Effector memory CD4-positive, alpha-beta T cell (primary cell): Measurements from ENCODE around the gene NOX4.

ENCODE experiments used
- DNase-seq, 3 donors: peaks; one replicate each; pipeline ENCODE4 v3.0.0-alpha.2; 2020
- H3K27ac ChIP-seq: 2 replicates; pipeline ENCODE4 v1.7.0; 2013; ENCODE audit warnings: mild to moderate bottlenecking, low read length, moderate library complexity; ENCODE audit not compliant: insufficient read depth, poor library complexity, severe bottlenecking
- H3K27me3 ChIP-seq: replicated peaks from 2 replicates; pipeline ENCODE4 v1.7.0; 2013; ENCODE audit warnings: mild to moderate bottlenecking, low read length; ENCODE audit not compliant: insufficient read depth, control insufficient read depth, poor library complexity, severe bottlenecking
- H3K36me3 ChIP-seq: 2 replicates; pipeline ENCODE4 v1.7.0; 2013; ENCODE audit warnings: mild to moderate bottlenecking, low read length, moderate library complexity; ENCODE audit not compliant: control insufficient read depth, insufficient read depth
- H3K4me1 ChIP-seq: 2 replicates; pipeline ENCODE4 v1.7.0; 2013; ENCODE audit warnings: low read length, mild to moderate bottlenecking; ENCODE audit not compliant: control insufficient read depth, insufficient read depth, poor library complexity, severe bottlenecking
- H3K4me3 ChIP-seq: 2 replicates; pipeline ENCODE4 v1.7.0; 2013; ENCODE audit warnings: low read length, low read depth, mild to moderate bottlenecking; ENCODE audit not compliant: insufficient read depth, poor library complexity, severe bottlenecking
- H3K9me3 ChIP-seq: 2 replicates; pipeline ENCODE4 v1.7.0; 2013; ENCODE audit warnings: mild to moderate bottlenecking, low read length, moderate library complexity; ENCODE audit not compliant: control insufficient read depth

NOX4 gene

DNA sequence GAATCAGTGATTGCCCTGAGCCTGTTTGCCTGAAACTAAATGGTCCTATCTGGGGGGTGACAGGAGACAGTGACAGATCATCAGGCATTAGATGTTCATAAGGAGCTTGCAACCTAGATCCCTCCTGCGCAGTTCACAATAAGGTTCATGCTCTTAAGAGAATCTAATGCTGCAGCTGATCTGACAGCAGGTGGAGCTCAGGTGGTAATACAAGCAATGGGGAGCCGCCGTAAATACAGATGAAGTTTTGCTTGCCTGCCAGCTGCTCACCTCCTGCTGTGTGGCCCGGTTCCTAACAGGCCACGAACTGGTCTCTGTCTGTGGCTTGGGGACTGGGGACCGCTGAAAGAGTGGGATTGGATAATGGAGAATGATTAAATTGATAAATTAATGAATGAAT, 14.0 kb downstream of the NOX4 start:
- H3K27ac ChIP-seq: no peak overlapping the region
- H3K9me3 ChIP-seq: no peaks in the 10 kb centered on the region
- DNase-seq: no peak

DNA sequence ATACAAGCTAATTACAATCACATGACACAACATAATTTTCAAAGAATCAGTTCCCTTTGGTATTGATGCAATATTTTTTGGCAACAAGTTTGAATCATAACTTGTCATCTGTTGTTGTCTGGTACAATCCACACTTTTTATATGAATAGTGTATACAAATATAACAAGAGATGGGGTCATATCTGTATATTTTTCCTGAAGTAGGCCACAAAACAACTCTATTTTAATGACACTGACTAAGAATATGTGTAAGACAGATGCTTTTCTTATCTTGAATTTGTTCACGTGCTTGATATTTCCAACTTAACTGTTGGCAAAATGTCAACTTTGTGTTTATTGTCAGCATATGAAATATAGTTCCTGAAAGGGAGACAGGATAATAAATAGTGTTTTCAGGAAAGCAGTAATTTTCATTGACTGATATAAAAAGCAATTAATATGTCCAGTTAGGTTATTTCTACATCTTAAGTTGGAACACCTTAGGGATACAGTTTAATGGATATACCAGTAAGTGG, 27.9 kb downstream of the NOX4 start:
- H3K9me3 ChIP-seq: no peaks in the 10 kb centered on the region
- H3K36me3 ChIP-seq: no peaks in the 10 kb centered on the region
- H3K4me3 ChIP-seq: no peak overlapping the region
- H3K27me3 ChIP-seq: no peaks in the 10 kb centered on the region
- no peaks in the 10 kb centered on the region for H3K4me1 ChIP-seq
- H3K27ac ChIP-seq: no peak overlapping the region
- no peak for DNase-seq

More for the DNA sequence above, 14.0 kb downstream of the NOX4 start:
- Histone ChIP-seq H3K4me3 (no peak overlapping the region), H3K4me1 (no peaks in the 10 kb centered on the region), H3K27me3 (no peaks in the 10 kb centered on the region), H3K36me3 (no peaks in the 10 kb centered on the region)

DNA sequence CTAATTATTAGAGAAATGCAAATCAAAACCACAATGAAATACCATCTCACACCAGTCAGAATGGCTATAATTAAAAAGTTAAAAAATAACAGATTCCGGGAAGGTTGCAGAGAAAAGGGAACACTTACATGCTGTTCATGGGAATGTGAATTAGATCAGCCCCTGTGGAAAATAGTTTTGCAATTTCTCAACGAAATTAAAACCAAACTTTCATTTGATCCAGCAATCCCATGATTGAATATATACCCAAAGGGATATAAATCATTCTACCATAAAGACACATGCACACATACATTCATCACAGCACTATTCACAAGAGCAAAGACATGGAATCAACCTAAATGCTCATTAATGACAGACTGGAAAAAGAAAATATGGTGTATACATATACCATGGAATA, 32.5 kb downstream of the NOX4 start:
- Histone ChIP-seq H3K9me3 (no peaks in the 10 kb centered on the region), H3K27ac (no peak overlapping the region), H3K4me3 (no peak overlapping the region), H3K36me3 (no peaks in the 10 kb centered on the region), H3K27me3 (no peaks in the 10 kb centered on the region), H3K4me1 (no peaks in the 10 kb centered on the region)
- no peak for DNase-seq

DNA sequence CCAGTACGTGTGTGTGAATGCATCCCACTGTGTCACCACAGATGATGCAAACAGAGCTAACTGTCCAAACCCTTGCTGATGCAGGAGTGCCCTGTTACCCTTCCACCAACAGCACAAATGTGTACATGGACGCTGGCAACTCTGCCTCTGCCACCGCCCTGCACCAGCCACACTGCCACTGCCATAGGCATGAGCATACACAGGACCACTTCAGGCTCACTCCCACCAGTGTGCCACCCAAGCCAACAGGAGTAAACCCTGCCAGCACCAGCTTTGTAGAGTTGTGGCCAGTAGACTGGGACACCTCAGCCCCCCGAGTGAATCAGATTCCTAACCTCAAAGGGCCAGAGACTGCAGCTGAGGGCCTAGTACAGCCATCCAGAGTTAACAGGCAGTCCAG, 34.0 kb downstream of the NOX4 start:
- H3K36me3 ChIP-seq: no peaks in the 10 kb centered on the region
- no peak for DNase-seq
- no peaks in the 10 kb centered on the region for H3K9me3 ChIP-seq
- no peaks in the 10 kb centered on the region for H3K4me1 ChIP-seq
- H3K27ac ChIP-seq: no peak overlapping the region
- H3K4me3 ChIP-seq: no peak overlapping the region
- H3K27me3 ChIP-seq: no peaks in the 10 kb centered on the region

DNA sequence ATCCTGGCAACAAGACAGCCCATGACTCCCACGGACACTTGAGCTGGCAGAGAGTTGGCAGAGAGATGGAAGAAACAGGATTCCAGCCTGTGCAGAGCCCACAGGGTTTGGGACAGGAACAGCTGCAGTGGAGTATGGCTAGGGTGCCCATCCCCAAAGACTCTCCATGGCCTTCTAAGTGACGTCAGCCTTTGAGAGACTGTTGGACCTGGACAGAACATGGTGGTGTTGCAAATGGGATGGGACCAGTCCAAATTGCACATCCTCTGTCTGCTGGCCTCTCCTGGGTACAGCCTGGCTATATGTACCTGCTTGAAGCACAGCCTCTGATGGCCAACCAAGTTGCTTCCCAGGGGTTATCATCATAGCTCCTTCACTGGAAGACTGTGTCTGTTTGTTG, 34.5 kb downstream of the NOX4 start:
- H3K9me3 ChIP-seq: no peaks in the 10 kb centered on the region
- no peak overlapping the region for H3K4me3 ChIP-seq
- H3K4me1 ChIP-seq: no peaks in the 10 kb centered on the region
- no peak for DNase-seq
- no peaks in the 10 kb centered on the region for H3K36me3 ChIP-seq
- H3K27me3 ChIP-seq: no peaks in the 10 kb centered on the region
- no peak overlapping the region for H3K27ac ChIP-seq

DNA sequence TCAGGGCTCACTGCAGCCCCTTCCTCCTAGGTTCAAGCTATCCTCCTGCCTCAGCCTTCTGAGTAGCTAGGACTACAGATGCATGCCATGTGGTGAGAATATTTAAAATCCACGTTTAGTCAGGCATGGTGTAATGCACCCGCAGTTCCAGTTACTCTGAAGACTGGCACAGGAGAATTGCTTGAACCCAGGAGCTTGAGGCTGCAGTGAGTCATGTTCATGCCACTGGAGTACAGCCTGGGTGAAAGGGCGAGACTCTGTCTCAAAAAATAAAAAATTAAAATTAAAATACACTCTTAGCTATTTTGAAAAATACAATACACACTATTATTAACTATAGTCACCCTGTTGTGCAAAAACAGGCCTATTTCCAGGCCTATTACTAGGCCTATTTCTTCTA, 38.4 kb downstream of the NOX4 start:
- no peaks in the 10 kb centered on the region for H3K4me1 ChIP-seq
- H3K4me3 ChIP-seq: no peak overlapping the region
- H3K27me3 ChIP-seq: no peaks in the 10 kb centered on the region
- H3K36me3 ChIP-seq: no peaks in the 10 kb centered on the region
- DNase-seq: no peak
- no peaks in the 10 kb centered on the region for H3K9me3 ChIP-seq
- no peak overlapping the region for H3K27ac ChIP-seq

DNA sequence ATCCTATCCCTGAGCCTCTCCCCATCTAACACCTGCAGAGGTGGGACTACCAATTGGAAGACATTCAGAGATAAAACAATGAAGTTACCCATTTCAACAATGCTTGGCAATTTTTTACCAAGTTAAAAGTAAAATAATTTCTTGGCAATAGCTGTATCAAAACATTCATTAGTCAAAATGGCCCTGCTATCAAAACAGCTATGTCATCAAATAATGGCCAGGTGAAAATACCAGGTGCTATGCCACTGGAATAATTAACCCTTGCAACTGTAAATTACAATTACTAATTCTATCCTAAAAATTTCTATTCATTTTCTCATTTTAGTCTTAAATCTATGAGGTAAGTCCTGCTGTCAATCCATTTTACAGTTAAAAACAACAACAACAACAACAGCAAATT, 43.3 kb downstream of the NOX4 start:
- Histone ChIP-seq H3K4me1 (no peaks in the 10 kb centered on the region), H3K4me3 (no peak overlapping the region), H3K27ac (no peak overlapping the region), H3K36me3 (no peaks in the 10 kb centered on the region), H3K9me3 (no peaks in the 10 kb centered on the region), H3K27me3 (no peaks in the 10 kb centered on the region)
- no peak for DNase-seq

DNA sequence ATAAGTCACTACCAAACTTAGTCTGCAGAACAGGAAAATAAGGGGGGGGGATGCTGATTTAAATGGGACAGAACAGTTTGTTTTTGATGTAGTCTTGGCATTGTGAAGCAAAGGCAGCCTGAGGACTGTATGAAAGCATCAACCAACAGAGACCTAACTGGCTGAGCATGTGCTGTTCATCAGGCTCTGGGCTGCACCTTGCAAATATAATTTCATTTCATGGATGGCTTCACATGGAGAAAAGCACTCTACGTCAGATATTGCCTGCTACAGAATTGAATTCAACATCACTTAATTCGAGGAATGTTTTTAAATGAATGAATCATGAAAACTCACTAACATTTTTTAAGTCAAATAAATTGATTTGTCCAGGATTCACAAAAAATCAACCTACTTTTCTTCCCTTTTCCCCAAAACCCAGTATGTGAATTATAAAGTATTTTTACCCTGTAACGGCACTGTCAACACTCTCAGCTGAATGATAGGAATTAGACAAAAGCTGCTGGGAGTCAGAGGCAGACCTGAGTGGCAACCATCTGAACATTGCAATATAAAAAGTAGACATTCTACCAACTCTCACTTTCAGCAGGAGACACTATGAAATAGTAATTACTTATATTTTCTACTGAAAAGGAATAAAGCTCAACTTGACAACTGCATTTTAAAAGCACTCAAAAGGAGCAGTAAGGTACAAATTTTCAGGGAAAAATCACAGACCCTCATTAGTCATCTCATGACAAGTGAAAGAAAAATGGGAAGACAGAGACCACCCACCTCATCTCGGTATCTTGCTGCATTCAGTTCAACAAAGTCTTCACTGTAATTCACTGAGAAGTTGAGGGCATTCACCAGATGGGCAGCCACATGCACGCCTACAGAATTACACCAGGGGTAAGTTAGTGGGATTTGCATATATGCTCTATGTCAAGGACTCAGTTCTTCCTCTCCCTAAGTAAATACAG, 47.5 kb downstream of the NOX4 start:
- H3K9me3 ChIP-seq: no peaks in the 10 kb centered on the region
- H3K4me1 ChIP-seq: no peaks in the 10 kb centered on the region
- no peak for DNase-seq
- H3K27ac ChIP-seq: no peak overlapping the region
- H3K27me3 ChIP-seq: no peaks in the 10 kb centered on the region
- H3K36me3 ChIP-seq: no peaks in the 10 kb centered on the region
- no peak overlapping the region for H3K4me3 ChIP-seq

DNA sequence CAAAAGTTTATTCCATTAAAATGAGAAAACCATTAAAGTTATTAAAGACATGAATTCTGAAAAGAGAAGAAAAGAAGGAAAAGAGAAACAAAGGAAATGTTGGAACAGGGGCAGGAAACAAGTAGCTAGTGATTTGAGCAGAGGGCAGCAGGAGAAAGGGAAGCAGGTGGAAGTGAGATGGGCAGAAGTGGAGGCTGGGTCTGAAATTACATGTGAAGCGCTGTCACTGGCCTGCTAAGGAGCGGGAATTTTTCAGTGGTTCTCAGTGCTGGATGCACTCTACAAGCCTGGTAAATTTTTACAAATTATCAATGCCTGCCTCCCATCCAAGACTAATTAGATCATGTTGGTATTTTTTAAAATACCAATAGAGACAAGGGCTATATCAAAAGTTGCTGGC, 48.4 kb downstream of the NOX4 start:
- Histone ChIP-seq H3K4me3 (no peak overlapping the region), H3K27me3 (no peaks in the 10 kb centered on the region), H3K36me3 (no peaks in the 10 kb centered on the region), H3K27ac (no peak overlapping the region), H3K9me3 (no peaks in the 10 kb centered on the region), H3K4me1 (no peaks in the 10 kb centered on the region)
- DNase-seq: no peak

DNA sequence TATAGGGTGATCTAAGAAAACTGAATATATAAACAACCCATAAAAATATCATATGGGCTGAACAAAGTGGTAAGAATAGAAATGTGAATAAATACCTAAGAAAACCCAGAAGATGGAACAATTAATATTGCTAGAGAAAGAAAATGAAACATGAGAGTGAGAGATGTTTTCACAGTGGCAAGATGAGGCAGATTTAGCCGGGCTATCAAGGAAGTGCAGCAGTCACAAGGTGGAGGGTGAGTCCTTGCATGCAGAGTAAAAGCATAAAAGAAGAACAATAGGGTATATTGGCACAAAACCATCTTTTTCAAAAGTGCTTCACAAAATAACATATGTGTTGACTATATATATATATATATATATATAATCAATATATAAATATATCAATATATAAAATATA, 49.6 kb downstream of the NOX4 start:
- Histone ChIP-seq H3K9me3 (no peaks in the 10 kb centered on the region), H3K27me3 (no peaks in the 10 kb centered on the region), H3K36me3 (no peaks in the 10 kb centered on the region), H3K4me3 (no peak overlapping the region), H3K4me1 (no peaks in the 10 kb centered on the region), H3K27ac (no peak overlapping the region)
- no peak for DNase-seq
